SU-DHL-6 (cell line): ENCODE results near the gene CIT.

Experiments used
- H2AFZ ChIP-seq: fragments of 200-600 bp; sonication (generic); 2 replicates; pipeline ENCODE4 v1.6.1; 2014; ENCODE audit warnings: low read depth, mild to moderate bottlenecking, moderate library complexity, mixed read lengths, antibody characterized with exemption, low read length; ENCODE audit not compliant: severe bottlenecking
- H3F3A ChIP-seq: fragments of 200-600 bp; shearing (Covaris generic); 2 replicates; pipeline ENCODE4 v1.6.0; 2016; ENCODE audit warnings: antibody characterized with exemption, mild to moderate bottlenecking; ENCODE audit not compliant: insufficient read depth
- H3K27ac ChIP-seq: fragments of 200-600 bp; sonication (generic); 2 replicates; pipeline ENCODE4 v1.5.1; 2016; ENCODE audit warnings: low read depth, mild to moderate bottlenecking, low read length, moderate library complexity, mixed read lengths
- H3K27me3 ChIP-seq: fragments of 200-600 bp; sonication (generic), shearing (Covaris generic); 2 replicates; pipeline ENCODE4 v1.6.0; 2014; ENCODE audit warnings: mild to moderate bottlenecking, low read length
- H3K36me3 ChIP-seq: fragments of 200-600 bp; sonication (generic); 2 replicates; pipeline ENCODE4 v1.6.1; 2014; ENCODE audit warnings: mild to moderate bottlenecking, low read length, mixed read lengths
- H3K4me2 ChIP-seq: fragments of 300-600, 200-600 bp; shearing (Covaris generic), sonication (generic); 2 replicates; pipeline ENCODE4 v1.6.0; 2014; ENCODE audit warnings: low read length, low read depth, mild to moderate bottlenecking; ENCODE audit not compliant: poor library complexity, severe bottlenecking
- H3K4me3 ChIP-seq: fragments of 200-600 bp; sonication (generic); 2 replicates; pipeline ENCODE4 v1.5.1; 2014; ENCODE audit warnings: antibody characterized with exemption, low read length, mild to moderate bottlenecking, mixed read lengths; ENCODE audit not compliant: insufficient read depth, poor library complexity, severe bottlenecking
- H3K79me2 ChIP-seq: fragments of 200-600 bp; sonication (generic); 2 replicates; pipeline ENCODE4 v1.6.1; 2014; ENCODE audit warnings: mild to moderate bottlenecking, low read length, moderate library complexity; ENCODE audit not compliant: insufficient read depth
- H3K9ac ChIP-seq: fragments of 200-600 bp; sonication (generic); 2 replicates; pipeline ENCODE4 v1.7.0; 2014; ENCODE audit warnings: mild to moderate bottlenecking, low read length
- H3K9me2 ChIP-seq: fragments of 200-600 bp; sonication (generic); replicated peaks from 2 replicates; pipeline ENCODE4 v1.6.1; 2014; ENCODE audit warnings: low read length; ENCODE audit not compliant: insufficient read depth
- H3K9me3 ChIP-seq: fragments of 200-600 bp; sonication (generic); 2 replicates; pipeline ENCODE4 v1.6.1; 2014; ENCODE audit warnings: low read length, mixed read lengths; ENCODE audit not compliant: insufficient read depth
- H4K20me1 ChIP-seq: fragments of 200-600 bp; sonication (generic); 2 replicates; pipeline ENCODE4 v1.6.1; 2014; ENCODE audit warnings: low read depth, mild to moderate bottlenecking, antibody characterized with exemption, low read length, moderate library complexity, mixed read lengths
- CTCF ChIP-seq: fragments of 200-600 bp; sonication (generic); IDR thresholded peaks from one replicate; pipeline ENCODE4 v1.5.1; 2017; ENCODE audit warnings: antibody characterized with exemption, mild to moderate bottlenecking, low read length, moderate library complexity; ENCODE audit not compliant: insufficient read depth, poor library complexity, severe bottlenecking
- EZH2phosphoT487 ChIP-seq: fragments of 200-600 bp; sonication (generic), shearing (Covaris generic); conservative IDR thresholded peaks from 2 replicates; pipeline ENCODE4 v1.6.1; 2018; ENCODE audit warnings: mild to moderate bottlenecking, antibody characterized with exemption, low read length, moderate library complexity, mixed read lengths

Gene CIT

GRCh38 chr12:119715268-119715620, 161.9 kb downstream of the CIT start:
- H3K27ac ChIP-seq, result no peak overlapping the region
- H3K9me3 ChIP-seq, result no peaks in the 10 kb centered on the region
- no peak overlapping the region for H3K9ac ChIP-seq
- H2AFZ ChIP-seq, result no peak overlapping the region
- no peaks in the 10 kb centered on the region for H3K9me2 ChIP-seq
- no peaks in the 10 kb centered on the region for H4K20me1 ChIP-seq
- H3K4me2 ChIP-seq, result no peak overlapping the region
- H3F3A ChIP-seq, result no peaks in the 10 kb centered on the region
- TF ChIP-seq EZH2phosphoT487, result no peak
- TF ChIP-seq CTCF, result no peak
- no peaks in the 10 kb centered on the region for H3K79me2 ChIP-seq
- H3K27me3 ChIP-seq, result no peaks in the 10 kb centered on the region
- peaks cover 4% of the 10 kb centered on the region; the same call in 1 of the 2 replicates for H3K36me3 ChIP-seq
- no peak overlapping the region for H3K4me3 ChIP-seq

GRCh38 chr12:119714614-119715267, 162.4 kb downstream of the CIT start:
- Histone ChIP-seq H3K4me3 (no peak overlapping the region), H3K9me2 (no peaks in the 10 kb centered on the region), H3K27me3 (no peaks in the 10 kb centered on the region), H3F3A (no peaks in the 10 kb centered on the region), H3K79me2 (no peaks in the 10 kb centered on the region), H4K20me1 (no peaks in the 10 kb centered on the region), H3K9me3 (no peaks in the 10 kb centered on the region), H2AFZ (no peak overlapping the region), H3K4me2 (no peak overlapping the region), H3K27ac (no peak overlapping the region), H3K9ac (no peak overlapping the region), H3K36me3 (peaks cover 4% of the 10 kb centered on the region; the same call in 1 of the 2 replicates)
- TF ChIP-seq CTCF (no peak), EZH2phosphoT487 (no peak)

DNA sequence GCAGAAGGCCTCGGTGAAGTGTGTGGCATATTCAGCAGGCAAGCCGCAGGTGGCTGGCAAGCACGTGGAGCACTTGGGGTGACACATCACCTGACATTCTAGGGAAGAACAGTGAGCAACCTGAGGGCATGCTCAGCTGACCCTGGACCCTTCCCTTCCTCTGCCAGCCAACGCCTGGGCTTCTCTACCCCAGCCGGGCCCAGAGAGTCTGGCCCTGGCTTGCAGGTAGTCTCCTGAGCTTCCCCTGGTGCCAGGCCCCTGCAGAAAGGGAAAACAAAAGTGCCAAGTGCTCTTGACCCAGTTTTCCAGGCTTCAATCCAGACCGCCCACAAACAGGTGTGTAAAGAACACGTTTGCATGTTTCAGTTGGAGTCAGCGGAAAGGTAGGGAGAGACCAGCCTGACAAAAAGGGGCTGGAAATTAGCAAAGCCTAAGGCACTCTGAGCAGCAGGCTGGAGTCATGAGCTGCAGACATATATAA, 163.5 kb downstream of the CIT start:
- Histone ChIP-seq H3K36me3 (peaks cover 5% of the 10 kb centered on the region; the same call in 1 of the 2 replicates), H3K4me2 (no peak overlapping the region), H3K9me2 (no peaks in the 10 kb centered on the region), H3K9me3 (no peaks in the 10 kb centered on the region), H4K20me1 (no peaks in the 10 kb centered on the region), H2AFZ (no peak overlapping the region), H3K27me3 (no peaks in the 10 kb centered on the region), H3K4me3 (no peak overlapping the region), H3K79me2 (no peaks in the 10 kb centered on the region), H3K27ac (no peak overlapping the region), H3F3A (no peaks in the 10 kb centered on the region), H3K9ac (no peak overlapping the region)
- no peak for TF ChIP-seq CTCF
- TF ChIP-seq EZH2phosphoT487, result no peak
